Measurements from ENCODE around the gene G6PC2.
A peak's percentile ranks its signal among the peaks of the same experiment; 100 is the strongest.

Gene G6PC2

GRCh38 chr2:168939918-168940317, 38.8 kb downstream of the G6PC2 start:
- POLR2A ChIA-PET, result no interaction called here
- CTCF ChIA-PET, result no interaction called here
- TF ChIP-seq FOXK2 (IDR thresholded peaks at IDR 0.05) (no peak), L3MBTL2 (conservative IDR thresholded peaks at IDR 0.05) (no peak), ZNF384 (IDR thresholded peaks at IDR 0.05) (no peak), SUZ12 (IDR thresholded peaks at IDR 0.05) (no peak), SP1 (IDR thresholded peaks at IDR 0.05) (no peak), CTBP1 (IDR thresholded peaks at IDR 0.05; ENCODE audit: borderline replicate concordance) (no peak), BHLHE40 (IDR thresholded peaks at IDR 0.05; ENCODE audit: borderline replicate concordance) (no peak)
- no peak for DNase-seq (ENCODE audit: extremely low spot score)

- CTCF ChIA-PET, result no interaction called here
- POLR2A ChIA-PET, result no interaction called here
- TF ChIP-seq LEF1 (IDR thresholded peaks at IDR 0.05; ENCODE audit: borderline replicate concordance) (no peak), BHLHE40 (IDR thresholded peaks at IDR 0.05; ENCODE audit: borderline replicate concordance) (no peak), NFRKB (IDR thresholded peaks at IDR 0.05) (no peak), FOXK2 (IDR thresholded peaks at IDR 0.05) (no peak), L3MBTL2 (conservative IDR thresholded peaks at IDR 0.05) (no peak), ARNT (IDR thresholded peaks at IDR 0.05) (no peak), ZNF384 (IDR thresholded peaks at IDR 0.05) (no peak), SUZ12 (IDR thresholded peaks at IDR 0.05) (no peak), FOXA1 (IDR thresholded peaks at IDR 0.05) (no peak), PKNOX1 (IDR thresholded peaks at IDR 0.05) (no peak), SP1 (IDR thresholded peaks at IDR 0.05) (no peak), HDGF (IDR thresholded peaks at IDR 0.05; ENCODE audit: borderline replicate concordance) (no peak), FOXM1 (IDR thresholded peaks at IDR 0.05; ENCODE audit: borderline replicate concordance) (no peak), CTBP1 (IDR thresholded peaks at IDR 0.05; ENCODE audit: borderline replicate concordance) (no peak), TARDBP (IDR thresholded peaks at IDR 0.05) (no peak), ELF4 (IDR thresholded peaks at IDR 0.05) (no peak)
These were observed 40.2 kb downstream of the G6PC2 start for GRCh38 chr2:168941297-168941696.

GRCh38 chr2:168944065-168944464, 43.0 kb downstream of the G6PC2 start:
- ChIA-PET CTCF (no interaction called here), POLR2A (no interaction called here)
- TF ChIP-seq BHLHE40 (IDR thresholded peaks at IDR 0.05; ENCODE audit: borderline replicate concordance) (no peak), ELF4 (IDR thresholded peaks at IDR 0.05) (no peak), PKNOX1 (IDR thresholded peaks at IDR 0.05) (no peak), TARDBP (IDR thresholded peaks at IDR 0.05) (no peak), LEF1 (IDR thresholded peaks at IDR 0.05; ENCODE audit: borderline replicate concordance) (no peak), NFRKB (IDR thresholded peaks at IDR 0.05) (no peak), FOXA1 (IDR thresholded peaks at IDR 0.05) (no peak), SP1 (IDR thresholded peaks at IDR 0.05) (no peak), ARNT (IDR thresholded peaks at IDR 0.05) (no peak), FOXM1 (IDR thresholded peaks at IDR 0.05; ENCODE audit: borderline replicate concordance) (no peak), FOXK2 (IDR thresholded peaks at IDR 0.05) (no peak)
- DNase-seq (ENCODE audit: extremely low spot score), result no peak

More at GRCh38 chr2:168941297-168941696, 40.2 kb downstream of the G6PC2 start:
- DNase-seq (ENCODE audit: extremely low spot score), result no peak

DNA sequence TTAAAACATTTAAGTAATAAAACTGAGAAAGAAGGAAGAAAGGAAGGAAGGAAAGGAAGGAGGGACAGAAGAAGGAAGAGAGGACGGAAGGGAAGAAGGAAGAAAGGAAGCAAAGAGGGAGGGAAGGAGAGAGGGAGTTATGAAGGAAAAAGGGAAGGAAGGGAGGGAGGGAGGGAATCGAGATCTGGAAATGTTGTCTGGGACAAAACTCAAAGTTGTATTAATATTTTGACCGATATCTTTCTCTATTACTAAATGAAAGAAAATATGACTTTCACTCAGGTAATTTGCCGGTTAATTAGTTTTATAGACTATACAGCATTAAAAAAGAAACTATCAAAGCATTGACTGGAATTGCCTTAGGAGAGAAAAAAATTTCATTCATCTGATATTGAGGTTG, 44.4 kb downstream of the G6PC2 start:
- ChIA-PET CTCF (no interaction called here), POLR2A (interaction anchor here (0.7 kb wide), 1 partner anchor 152 kb away, joined by 3 read pairs; no protein-coding TSS in a partner anchor)
- TF ChIP-seq TARDBP (IDR thresholded peaks at IDR 0.05) (no peak), ARNT (IDR thresholded peaks at IDR 0.05) (no peak), L3MBTL2 (conservative IDR thresholded peaks at IDR 0.05) (no peak), SP1 (IDR thresholded peaks at IDR 0.05) (no peak), LEF1 (IDR thresholded peaks at IDR 0.05; ENCODE audit: borderline replicate concordance) (no peak), HDGF (IDR thresholded peaks at IDR 0.05; ENCODE audit: borderline replicate concordance) (no peak)
- DNase-seq (ENCODE audit: extremely low spot score), result no peak

GRCh38 chr2:168948621-168949212, 47.6 kb downstream of the G6PC2 start:
- CTCF ChIA-PET, result interaction anchor here (0.5 to 1.3 kb wide), 2 partner anchors 9 to 108 kb away, joined by 3 read pairs; no protein-coding TSS in a partner anchor
- peak; percentile 46 for DNase-seq (ENCODE audit: extremely low spot score)
- POLR2A ChIA-PET, result no interaction called here
- no peak for TF ChIP-seq SP1 (IDR thresholded peaks at IDR 0.05)
- TF ChIP-seq NFRKB (IDR thresholded peaks at IDR 0.05), result no peak
- no peak for TF ChIP-seq HDGF (IDR thresholded peaks at IDR 0.05; ENCODE audit: borderline replicate concordance)
- TF ChIP-seq L3MBTL2 (conservative IDR thresholded peaks at IDR 0.05), result no peak
- TF ChIP-seq SUZ12 (IDR thresholded peaks at IDR 0.05), result no peak
- no peak for TF ChIP-seq TARDBP (IDR thresholded peaks at IDR 0.05)
- no peak for TF ChIP-seq FOXK2 (IDR thresholded peaks at IDR 0.05)
- no peak for TF ChIP-seq FOXA1 (IDR thresholded peaks at IDR 0.05)
- no peak for TF ChIP-seq ARNT (IDR thresholded peaks at IDR 0.05)
- no peak for TF ChIP-seq PKNOX1 (IDR thresholded peaks at IDR 0.05)
- no peak for TF ChIP-seq CTBP1 (IDR thresholded peaks at IDR 0.05; ENCODE audit: borderline replicate concordance)
- no peak for TF ChIP-seq LEF1 (IDR thresholded peaks at IDR 0.05; ENCODE audit: borderline replicate concordance)
- no peak for TF ChIP-seq FOXM1 (IDR thresholded peaks at IDR 0.05; ENCODE audit: borderline replicate concordance)
- no peak for TF ChIP-seq ELF4 (IDR thresholded peaks at IDR 0.05)
- TF ChIP-seq BHLHE40 (IDR thresholded peaks at IDR 0.05; ENCODE audit: borderline replicate concordance), result no peak
- no peak for TF ChIP-seq ZNF384 (IDR thresholded peaks at IDR 0.05)

- TF ChIP-seq FOXM1 (IDR thresholded peaks at IDR 0.05; ENCODE audit: borderline replicate concordance), result no peak
- TF ChIP-seq ELF4 (IDR thresholded peaks at IDR 0.05), result no peak
- TF ChIP-seq HDGF (IDR thresholded peaks at IDR 0.05; ENCODE audit: borderline replicate concordance), result no peak
- TF ChIP-seq TARDBP (IDR thresholded peaks at IDR 0.05), result no peak
- no peak for TF ChIP-seq FOXK2 (IDR thresholded peaks at IDR 0.05)
- no peak for TF ChIP-seq CTBP1 (IDR thresholded peaks at IDR 0.05; ENCODE audit: borderline replicate concordance)
- no peak for TF ChIP-seq SUZ12 (IDR thresholded peaks at IDR 0.05)
- TF ChIP-seq ZNF384 (IDR thresholded peaks at IDR 0.05), result no peak
- CTCF ChIA-PET, result interaction anchor here (0.5 to 1.3 kb wide), 2 partner anchors 9 to 107 kb away, joined by 3 read pairs; no protein-coding TSS in a partner anchor
- no peak for DNase-seq (ENCODE audit: extremely low spot score)
- POLR2A ChIA-PET, result no interaction called here
These were observed 48.2 kb downstream of the G6PC2 start for GRCh38 chr2:168949324-168949723.

Measured in HEK293T (cell line).